HG03097 (cell line): ENCODE measurements around the gene ELMO2.

Source experiments
- ATAC-seq: cut with Tn5 transposase; IDR thresholded peaks from one replicate; pipeline ENCODE4 v1.9.1; 2021; ENCODE audit not compliant: unreplicated experiment, low FRiP score

ELMO2 gene

GRCh38 chr20:46334303-46334904 lies 72.0 kb downstream of the ELMO2 start:
- no peak for ATAC-seq

- ATAC-seq: no peak
Observed at GRCh38 chr20:46333161-46333991, 73.0 kb downstream of the ELMO2 start.

GRCh38 chr20:46332373-46333160 lies 73.8 kb downstream of the ELMO2 start:
- ATAC-seq: no peak

GRCh38 chr20:46331611-46332361 lies 74.6 kb downstream of the ELMO2 start:
- no peak for ATAC-seq

- ATAC-seq: no peak
Observed at GRCh38 chr20:46330831-46331371, 75.5 kb downstream of the ELMO2 start.

- ATAC-seq: no peak
Observed at GRCh38 chr20:46330072-46330763, 76.2 kb downstream of the ELMO2 start.

GRCh38 chr20:46328200-46328882 lies 78.1 kb downstream of the ELMO2 start:
- no peak for ATAC-seq

GRCh38 chr20:46327557-46327956 lies 78.9 kb downstream of the ELMO2 start:
- no peak for ATAC-seq

- ATAC-seq: no peak
Observed at GRCh38 chr20:46325789-46326188, 80.6 kb downstream of the ELMO2 start.

- ATAC-seq: no peak
Observed at GRCh38 chr20:46324960-46325703, 81.3 kb downstream of the ELMO2 start.

- ATAC-seq: no peak
Observed at GRCh38 chr20:46324379-46324778, 82.0 kb downstream of the ELMO2 start.

GRCh38 chr20:46323557-46323956 lies 82.9 kb downstream of the ELMO2 start:
- no peak for ATAC-seq

- no peak for ATAC-seq
Observed at GRCh38 chr20:46322641-46323040, 83.8 kb downstream of the ELMO2 start.

- no peak for ATAC-seq
Observed at GRCh38 chr20:46317685-46318177, 88.7 kb downstream of the ELMO2 start.

- no peak for ATAC-seq
Observed at GRCh38 chr20:46316984-46317684, 89.3 kb downstream of the ELMO2 start.
